Peyer's patch (tissue), 4 donors: ENCODE data around the gene DISP3.

Experiments used
- CTCF ChIP-seq, 6 experiments: fragments of 450-650 bp in 4 of 6; fragments of 200-600 bp in 2 of 6; sonication (generic) in 1 of 6; IDR thresholded peaks; one replicate each; pipeline ENCODE4 v1.5.1; 2017 to 2019; ENCODE audit warnings: antibody characterized with exemption in 6 of 6, mild to moderate bottlenecking in 3 of 6, moderate library complexity in 1 of 6
- POLR2A ChIP-seq, 2 donors: fragments of 450-650 bp; IDR thresholded peaks; one replicate each; pipeline ENCODE4 v1.5.1; 2017; ENCODE audit warnings: antibody characterized with exemption in 2 of 2, mild to moderate bottlenecking in 2 of 2, moderate library complexity in 2 of 2

DNA sequence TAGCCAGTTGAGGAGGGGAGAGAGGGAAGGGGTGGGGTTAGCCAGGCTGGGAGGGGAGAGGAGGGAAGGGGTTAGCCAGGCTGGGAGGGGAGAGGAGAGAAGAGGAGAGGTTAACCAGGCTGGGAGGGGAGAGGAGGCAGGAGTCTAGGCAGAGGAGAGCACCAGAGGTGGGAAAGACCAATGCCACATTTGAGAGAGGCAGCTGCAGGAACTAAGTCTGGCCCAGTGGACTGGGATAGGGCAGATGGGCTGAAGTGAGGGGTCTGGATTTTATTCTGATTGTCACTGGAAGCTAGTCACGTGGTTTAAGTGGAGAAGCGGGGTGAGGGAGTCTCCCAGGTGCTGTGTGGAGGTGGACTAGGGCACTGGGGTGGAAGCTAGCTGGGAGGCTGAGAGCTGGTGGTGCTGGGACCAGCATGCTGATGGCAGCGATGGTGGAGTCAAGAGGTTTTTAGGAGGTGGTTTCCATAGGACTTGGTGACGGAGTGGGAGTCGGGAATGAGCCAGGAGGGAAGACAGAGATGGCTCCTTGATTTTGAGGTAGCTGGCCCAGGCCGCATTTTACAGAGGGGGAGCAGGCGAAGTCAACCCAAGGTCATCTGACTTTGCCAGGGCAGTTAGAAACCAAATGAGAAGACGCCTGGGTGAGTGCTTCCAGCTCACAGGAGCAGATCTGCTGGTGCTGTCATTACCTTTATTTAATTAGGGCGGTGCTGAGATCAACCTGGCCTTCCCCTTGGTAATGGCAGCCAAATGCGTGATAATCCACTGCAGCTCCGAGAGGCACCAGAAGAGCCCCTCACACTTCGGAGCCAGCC is 42.8 kb downstream of the DISP3 start:
- no peak for TF ChIP-seq POLR2A (IDR thresholded peaks at IDR 0.05)
- no peak for TF ChIP-seq CTCF (IDR thresholded peaks at IDR 0.05)
